Measurements from ENCODE around the gene TAS2R40.

DNA sequence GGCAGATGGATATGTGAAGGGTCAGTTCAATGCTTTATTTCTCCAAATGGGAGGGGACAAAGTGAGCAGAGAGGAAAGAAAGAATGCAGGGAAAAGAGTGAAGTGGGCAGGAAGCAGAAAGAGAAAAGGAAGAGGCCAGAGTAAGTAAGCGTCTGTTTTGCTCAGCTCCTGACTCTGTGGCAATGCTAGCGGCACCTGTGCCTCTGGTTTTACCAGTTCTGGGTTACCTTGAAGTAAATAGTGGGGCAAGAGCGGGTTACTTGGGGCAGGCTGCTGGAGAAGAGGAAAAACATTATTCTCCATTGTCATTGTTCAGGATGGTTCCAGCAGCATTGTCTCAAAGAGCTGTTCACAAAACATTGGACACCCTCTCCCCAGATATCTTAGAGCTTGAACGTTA lies 1.9 kb downstream of the TAS2R40 start:
- TF ChIP-seq POLR2A (IDR thresholded peaks at IDR 0.05; ENCODE audit: low read length) (no peak), GATA1 (IDR thresholded peaks at IDR 0.05; ENCODE audit: low read depth, low read length) (no peak)
